RWPE2 (cell line): ENCODE measurements around the gene HIPK2.

Source experiments
- ATAC-seq: fragments of 200-7000 bp; cut with Tn5 transposase; 3 replicates; pipeline ENCODE4 v1.9.1; 2021; ENCODE audit warnings: low read depth
- DNase-seq: peaks from one replicate; pipeline ENCODE4 v3.0.0-alpha.2; 2020; ENCODE audit warnings: low spot score
- H3K27ac ChIP-seq: fragments of 450-650 bp; 2 replicates; pipeline ENCODE4 v1.5.1; 2017; ENCODE audit warnings: mild to moderate bottlenecking; ENCODE audit not compliant: poor library complexity, severe bottlenecking
- H3K27me3 ChIP-seq: fragments of 250-450 bp; sonication (Bioruptor Pico); 2 replicates; pipeline ENCODE4 v1.5.1; 2021; ENCODE audit warnings: mild to moderate bottlenecking, moderate library complexity; ENCODE audit not compliant: insufficient read depth, poor library complexity, severe bottlenecking
- H3K36me3 ChIP-seq: fragments of 250-450 bp; sonication (Bioruptor Pico); 2 replicates; pipeline ENCODE4 v1.5.1; 2020; ENCODE audit warnings: low read depth, mild to moderate bottlenecking, moderate library complexity
- H3K4me1 ChIP-seq: fragments of 250-450 bp; sonication (Bioruptor Pico); 2 replicates; pipeline ENCODE4 v1.5.1; 2021; ENCODE audit warnings: mild to moderate bottlenecking, moderate library complexity; ENCODE audit not compliant: insufficient read depth, poor library complexity, severe bottlenecking
- H3K4me3 ChIP-seq: fragments of 250-450 bp; sonication (Bioruptor Pico); 2 replicates; pipeline ENCODE4 v1.5.1; 2021; ENCODE audit warnings: mild to moderate bottlenecking, moderate library complexity; ENCODE audit not compliant: severe bottlenecking
- H3K9me3 ChIP-seq: fragments of 250-450 bp; sonication (Bioruptor Pico); 2 replicates; pipeline ENCODE4 v1.5.1; 2021; ENCODE audit warnings: mild to moderate bottlenecking, moderate library complexity; ENCODE audit not compliant: severe bottlenecking
- TF ChIP-seq, protein P1 (sequence below): fragments of 450-650 bp; IDR thresholded peaks from one replicate; pipeline ENCODE4 v1.5.1; 2017; ENCODE audit warnings: mild to moderate bottlenecking, moderate library complexity; ENCODE audit not compliant: poor library complexity, severe bottlenecking

Gene HIPK2

DNA sequence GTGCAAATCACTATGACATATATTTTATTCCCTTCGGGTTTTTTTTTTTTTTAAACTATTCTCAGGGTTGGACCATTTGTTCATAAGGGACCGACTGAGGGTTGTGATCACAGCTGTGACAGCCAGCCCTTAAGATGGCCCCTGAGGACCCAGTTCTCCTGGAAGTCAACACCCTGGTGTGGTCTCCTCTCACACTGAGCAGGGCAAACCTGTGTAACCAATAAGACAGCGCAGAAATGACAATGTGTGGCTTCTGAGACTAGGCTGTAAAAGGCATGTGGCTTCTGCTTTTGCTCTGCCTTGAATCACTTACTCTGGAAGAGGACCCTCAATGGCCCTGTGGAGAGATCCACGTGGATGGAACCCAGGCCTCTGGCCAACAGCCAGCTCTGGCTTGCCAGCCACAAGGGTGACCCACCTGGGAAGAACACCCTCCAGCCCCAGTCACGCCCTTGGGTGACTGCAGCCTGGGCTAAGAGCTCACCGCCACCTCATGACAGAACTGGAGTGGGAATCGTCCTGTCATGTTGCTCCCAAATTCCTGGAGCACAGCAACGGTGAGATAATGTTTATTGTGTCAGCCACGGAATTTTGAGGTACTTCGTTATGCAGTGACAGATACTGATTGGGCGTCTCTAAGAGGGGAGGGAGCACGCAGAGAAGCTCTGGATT, 127.2 kb downstream of the HIPK2 start:
- H3K9me3 ChIP-seq = no peaks in the 10 kb centered on the region
- no peak overlapping the region for H3K27ac ChIP-seq
- ATAC-seq (no peak), DNase-seq (no peak)
- H3K4me3 ChIP-seq = no peak overlapping the region
- no peaks in the 10 kb centered on the region for H3K27me3 ChIP-seq
- TF ChIP-seq, protein P1, sequence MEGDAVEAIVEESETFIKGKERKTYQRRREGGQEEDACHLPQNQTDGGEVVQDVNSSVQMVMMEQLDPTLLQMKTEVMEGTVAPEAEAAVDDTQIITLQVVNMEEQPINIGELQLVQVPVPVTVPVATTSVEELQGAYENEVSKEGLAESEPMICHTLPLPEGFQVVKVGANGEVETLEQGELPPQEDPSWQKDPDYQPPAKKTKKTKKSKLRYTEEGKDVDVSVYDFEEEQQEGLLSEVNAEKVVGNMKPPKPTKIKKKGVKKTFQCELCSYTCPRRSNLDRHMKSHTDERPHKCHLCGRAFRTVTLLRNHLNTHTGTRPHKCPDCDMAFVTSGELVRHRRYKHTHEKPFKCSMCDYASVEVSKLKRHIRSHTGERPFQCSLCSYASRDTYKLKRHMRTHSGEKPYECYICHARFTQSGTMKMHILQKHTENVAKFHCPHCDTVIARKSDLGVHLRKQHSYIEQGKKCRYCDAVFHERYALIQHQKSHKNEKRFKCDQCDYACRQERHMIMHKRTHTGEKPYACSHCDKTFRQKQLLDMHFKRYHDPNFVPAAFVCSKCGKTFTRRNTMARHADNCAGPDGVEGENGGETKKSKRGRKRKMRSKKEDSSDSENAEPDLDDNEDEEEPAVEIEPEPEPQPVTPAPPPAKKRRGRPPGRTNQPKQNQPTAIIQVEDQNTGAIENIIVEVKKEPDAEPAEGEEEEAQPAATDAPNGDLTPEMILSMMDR = no peak
- peaks cover 4% of the 10 kb centered on the region for H3K4me1 ChIP-seq
- peaks cover 3% of the 10 kb centered on the region for H3K36me3 ChIP-seq

DNA sequence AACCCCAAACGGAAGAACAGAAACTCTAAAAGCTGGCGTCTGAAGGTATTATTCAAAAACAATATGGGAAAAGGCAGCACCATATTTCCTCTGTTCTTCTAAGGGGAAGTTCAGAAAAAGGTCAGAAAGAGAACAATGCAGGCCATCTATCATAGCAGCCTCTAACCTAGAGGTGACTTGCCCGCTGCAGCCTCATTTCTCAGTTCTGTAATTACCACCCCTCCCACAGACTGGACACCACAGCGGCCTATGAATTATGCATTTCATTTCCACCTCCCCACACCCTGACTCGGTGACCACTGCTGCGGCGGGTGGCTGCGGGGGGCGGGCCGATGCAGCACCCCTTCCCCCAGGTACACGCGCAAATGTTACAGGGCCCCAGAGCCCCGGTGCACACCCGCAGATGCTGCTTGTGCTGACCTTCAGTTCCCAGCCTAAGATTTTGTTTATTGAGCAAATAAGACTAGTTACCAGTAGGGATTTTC, 128.8 kb downstream of the HIPK2 start:
- DNase-seq = no peak
- TF ChIP-seq, protein P1 = no peak
- Histone ChIP-seq H3K36me3 (peaks cover 6% of the 10 kb centered on the region), H3K27ac (no peak overlapping the region), H3K4me1 (peaks cover 4% of the 10 kb centered on the region), H3K9me3 (no peaks in the 10 kb centered on the region), H3K27me3 (no peaks in the 10 kb centered on the region), H3K4me3 (no peak overlapping the region)
- no peak for ATAC-seq

DNA sequence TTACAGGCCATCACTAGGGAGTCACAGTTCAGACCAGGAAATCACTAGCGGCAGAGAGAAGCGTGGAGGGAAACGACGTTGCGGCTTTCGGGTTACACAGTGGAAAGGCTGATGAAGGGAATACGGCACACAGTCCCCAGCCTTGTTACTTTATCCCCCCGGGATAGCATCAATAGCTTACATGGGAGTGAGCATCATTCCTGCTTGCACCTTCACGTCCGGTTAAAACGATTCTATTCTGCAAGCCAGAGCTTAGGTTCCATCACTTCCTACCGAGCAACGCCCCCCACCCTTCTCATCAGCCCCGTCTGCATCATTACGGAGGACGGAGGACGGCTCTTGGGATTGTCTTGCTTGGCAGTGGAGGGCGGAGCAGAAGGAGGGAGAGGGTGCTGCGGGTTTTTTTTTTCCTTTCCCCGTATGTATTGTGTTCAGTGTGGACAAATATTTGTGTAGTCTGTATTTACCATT, 129.4 kb downstream of the HIPK2 start:
- H3K9me3 ChIP-seq = no peaks in the 10 kb centered on the region
- peaks cover 4% of the 10 kb centered on the region for H3K4me1 ChIP-seq
- DNase-seq (no peak), ATAC-seq (no peak)
- H3K27me3 ChIP-seq = no peaks in the 10 kb centered on the region
- no peak overlapping the region for H3K27ac ChIP-seq
- no peak overlapping the region for H3K4me3 ChIP-seq
- TF ChIP-seq, protein P1 = no peak
- peaks cover 6% of the 10 kb centered on the region for H3K36me3 ChIP-seq

DNA sequence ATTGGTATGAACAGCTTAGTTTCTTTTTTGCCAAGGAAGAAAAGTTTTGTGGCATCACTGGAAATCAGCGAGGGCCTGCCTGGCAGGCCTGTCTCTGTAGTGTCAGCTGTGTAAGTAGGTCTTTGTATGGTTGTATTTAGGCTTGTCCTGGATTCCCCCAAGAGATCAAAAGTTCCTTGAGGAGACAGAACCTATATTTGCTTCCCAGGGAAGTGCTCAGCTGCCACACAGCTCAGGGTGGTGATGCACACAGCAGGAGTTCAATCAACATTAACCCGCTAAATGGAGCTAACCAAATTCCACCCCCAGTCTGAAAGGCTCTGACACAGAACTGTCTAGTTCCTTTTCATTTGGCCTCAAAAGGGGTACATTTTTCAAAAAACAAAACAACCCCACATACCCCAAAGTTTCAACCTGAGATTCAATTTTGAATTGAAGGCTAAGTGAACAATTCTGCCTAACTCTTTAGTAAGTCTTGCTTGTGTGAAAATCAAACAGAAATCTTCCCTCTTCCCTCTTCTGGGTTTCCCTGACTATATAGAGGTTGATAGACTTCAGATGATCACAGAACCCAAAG, 129.9 kb downstream of the HIPK2 start:
- TF ChIP-seq, protein P1 = no peak
- Histone ChIP-seq H3K4me1 (peaks cover 4% of the 10 kb centered on the region), H3K27me3 (no peaks in the 10 kb centered on the region), H3K27ac (no peak overlapping the region), H3K36me3 (peaks cover 6% of the 10 kb centered on the region), H3K4me3 (no peak overlapping the region), H3K9me3 (no peaks in the 10 kb centered on the region)
- ATAC-seq = no peak
- no peak for DNase-seq

DNA sequence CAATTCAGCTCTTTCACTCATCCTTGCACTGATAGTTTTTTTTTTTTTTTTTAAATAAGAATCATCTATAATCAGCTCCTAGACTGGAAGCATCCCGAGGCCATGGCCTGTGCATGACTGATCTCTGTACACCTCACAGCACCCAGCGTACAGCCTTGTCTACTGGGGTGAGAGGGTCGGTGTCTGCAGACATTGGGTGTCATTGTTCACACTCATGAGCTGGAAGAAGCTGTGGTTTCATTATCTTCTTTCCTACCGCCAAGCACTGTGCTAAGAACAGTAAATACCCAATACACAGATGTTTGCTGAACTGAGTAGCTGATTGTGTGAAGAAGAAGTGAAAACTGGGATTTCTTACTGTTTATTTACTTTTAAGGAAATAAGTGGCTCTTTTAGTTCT, 130.7 kb downstream of the HIPK2 start:
- H3K27me3 ChIP-seq = no peaks in the 10 kb centered on the region
- no peaks in the 10 kb centered on the region for H3K9me3 ChIP-seq
- H3K36me3 ChIP-seq = peaks cover 6% of the 10 kb centered on the region
- TF ChIP-seq, protein P1 = no peak
- peaks cover 4% of the 10 kb centered on the region for H3K4me1 ChIP-seq
- H3K27ac ChIP-seq = no peak overlapping the region
- H3K4me3 ChIP-seq = no peak overlapping the region
- ATAC-seq (no peak), DNase-seq (no peak)
